LNCAP (cell line): ENCODE results near the gene SKI.

ENCODE experiments used
- TF ChIP-seq, protein P1 (sequence below): fragments of 450-650 bp; IDR thresholded peaks from 2 replicates; pipeline ENCODE4 v1.5.1; 2017; ENCODE audit warnings: mild to moderate bottlenecking

The SKI gene

GRCh38 chr1:2306151-2306978, 78.2 kb downstream of the SKI start:
- TF ChIP-seq, protein P1, sequence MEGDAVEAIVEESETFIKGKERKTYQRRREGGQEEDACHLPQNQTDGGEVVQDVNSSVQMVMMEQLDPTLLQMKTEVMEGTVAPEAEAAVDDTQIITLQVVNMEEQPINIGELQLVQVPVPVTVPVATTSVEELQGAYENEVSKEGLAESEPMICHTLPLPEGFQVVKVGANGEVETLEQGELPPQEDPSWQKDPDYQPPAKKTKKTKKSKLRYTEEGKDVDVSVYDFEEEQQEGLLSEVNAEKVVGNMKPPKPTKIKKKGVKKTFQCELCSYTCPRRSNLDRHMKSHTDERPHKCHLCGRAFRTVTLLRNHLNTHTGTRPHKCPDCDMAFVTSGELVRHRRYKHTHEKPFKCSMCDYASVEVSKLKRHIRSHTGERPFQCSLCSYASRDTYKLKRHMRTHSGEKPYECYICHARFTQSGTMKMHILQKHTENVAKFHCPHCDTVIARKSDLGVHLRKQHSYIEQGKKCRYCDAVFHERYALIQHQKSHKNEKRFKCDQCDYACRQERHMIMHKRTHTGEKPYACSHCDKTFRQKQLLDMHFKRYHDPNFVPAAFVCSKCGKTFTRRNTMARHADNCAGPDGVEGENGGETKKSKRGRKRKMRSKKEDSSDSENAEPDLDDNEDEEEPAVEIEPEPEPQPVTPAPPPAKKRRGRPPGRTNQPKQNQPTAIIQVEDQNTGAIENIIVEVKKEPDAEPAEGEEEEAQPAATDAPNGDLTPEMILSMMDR, result no peak

- TF ChIP-seq, protein P1, result no peak
Observed at GRCh38 chr1:2307064-2307605, 79.0 kb downstream of the SKI start.

- TF ChIP-seq, protein P1, result no peak
Observed at GRCh38 chr1:2307972-2308371, 79.9 kb downstream of the SKI start.

DNA sequence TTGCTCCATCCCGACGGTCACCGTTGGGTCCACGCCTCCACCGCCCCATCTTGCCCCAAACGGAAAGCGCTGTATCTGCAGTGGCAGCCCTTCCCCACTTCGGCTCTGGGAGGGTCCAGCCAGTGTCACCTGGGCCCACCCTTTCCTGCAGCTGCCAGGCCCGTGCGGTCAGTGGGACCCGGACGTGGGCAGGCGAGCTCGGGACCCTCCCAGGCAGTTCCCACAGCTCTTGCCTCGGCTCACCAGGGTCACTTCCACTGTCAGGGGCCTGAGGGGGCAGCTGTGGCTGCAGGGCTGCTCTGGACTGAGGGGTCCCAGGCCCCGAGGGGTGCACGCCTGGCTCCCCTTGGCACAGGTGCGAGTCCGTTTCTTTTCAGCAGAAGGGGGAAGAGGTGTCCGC, 80.7 kb downstream of the SKI start:
- TF ChIP-seq, protein P1, result no peak

DNA sequence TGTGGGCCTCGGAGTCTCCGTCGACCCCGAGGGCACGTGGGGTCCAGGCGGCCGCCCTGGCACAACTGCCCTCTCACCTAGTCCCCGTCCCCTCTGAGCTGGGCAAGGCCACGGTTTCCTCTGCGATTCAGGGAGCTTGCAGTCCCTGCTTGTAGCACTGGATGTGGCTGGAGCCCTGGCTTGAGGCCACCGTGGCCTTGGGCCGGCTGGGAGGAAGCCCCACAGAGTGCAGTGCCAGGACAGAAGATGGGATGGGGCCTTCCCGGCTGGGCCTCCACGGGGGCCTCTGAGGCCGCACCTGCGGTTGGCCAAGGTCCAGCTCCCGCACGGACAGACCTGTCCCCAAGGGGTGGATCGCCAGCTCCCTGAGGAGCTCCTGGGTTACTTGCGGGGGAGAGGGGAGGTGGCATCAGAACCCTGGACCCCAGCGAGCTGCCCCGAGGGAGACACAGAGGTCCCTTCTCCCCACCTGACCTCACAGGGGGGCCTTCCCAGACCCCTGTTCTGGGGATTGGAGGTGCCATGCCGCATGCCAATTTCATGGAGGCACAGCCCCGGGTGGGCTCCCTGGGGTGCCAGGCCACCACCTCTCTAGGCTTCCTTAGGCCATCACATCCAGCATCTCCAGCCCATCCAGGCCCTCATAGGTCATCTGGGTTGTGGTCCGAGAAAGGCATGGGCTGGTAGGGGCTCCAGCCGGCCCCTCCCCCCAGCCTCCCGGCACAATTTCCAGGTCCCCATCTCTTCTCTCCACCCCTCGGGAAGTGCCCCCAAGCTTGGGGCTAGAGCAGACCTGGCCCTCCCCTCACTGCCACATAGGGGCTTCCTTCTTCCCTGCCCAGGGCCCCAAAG, 82.4 kb downstream of the SKI start:
- TF ChIP-seq, protein P1, result no peak

DNA sequence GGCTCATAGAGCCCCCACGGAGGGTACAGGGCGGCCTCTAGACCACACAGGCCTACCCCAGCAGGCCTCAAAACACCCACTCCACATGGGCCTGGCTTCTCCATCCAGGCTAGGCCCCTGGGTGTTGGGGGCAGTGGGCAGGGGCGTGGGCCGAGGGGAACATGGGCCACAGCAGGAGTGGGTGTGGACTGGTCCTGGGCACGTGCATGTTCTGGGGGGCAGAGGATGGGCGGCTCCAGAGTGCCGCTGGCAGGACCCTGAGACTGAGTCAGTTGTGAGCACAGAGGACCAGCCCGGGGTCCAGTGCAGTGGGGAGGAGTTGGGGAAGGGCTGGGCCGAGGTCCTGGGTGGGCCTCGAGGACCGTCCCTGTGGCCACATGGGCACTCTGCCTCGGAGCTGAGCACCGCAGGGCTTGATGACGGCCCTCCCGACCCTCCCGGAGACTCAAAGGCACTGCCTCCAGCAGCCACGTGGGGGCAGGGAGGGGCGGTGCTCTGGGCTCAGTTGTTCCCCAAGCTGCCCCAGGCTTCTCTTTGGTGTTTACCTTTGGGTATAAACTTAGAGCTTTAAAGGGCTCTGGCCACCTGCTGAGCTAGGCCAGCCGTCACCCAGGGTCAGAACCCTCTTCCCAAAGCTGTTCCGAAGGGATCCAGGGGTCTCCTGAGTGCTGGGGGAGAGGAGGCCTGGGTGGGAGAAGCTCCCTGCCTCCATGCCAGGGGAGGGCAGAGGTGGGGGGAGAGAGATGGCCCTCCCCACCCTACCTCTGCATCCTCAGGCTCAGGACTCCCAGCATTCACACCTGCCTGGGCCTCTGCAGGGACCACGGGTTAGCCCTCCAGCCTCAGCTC, 83.3 kb downstream of the SKI start:
- TF ChIP-seq, protein P1, result peak; percentile 21; the same call in 1 of the 2 replicates

DNA sequence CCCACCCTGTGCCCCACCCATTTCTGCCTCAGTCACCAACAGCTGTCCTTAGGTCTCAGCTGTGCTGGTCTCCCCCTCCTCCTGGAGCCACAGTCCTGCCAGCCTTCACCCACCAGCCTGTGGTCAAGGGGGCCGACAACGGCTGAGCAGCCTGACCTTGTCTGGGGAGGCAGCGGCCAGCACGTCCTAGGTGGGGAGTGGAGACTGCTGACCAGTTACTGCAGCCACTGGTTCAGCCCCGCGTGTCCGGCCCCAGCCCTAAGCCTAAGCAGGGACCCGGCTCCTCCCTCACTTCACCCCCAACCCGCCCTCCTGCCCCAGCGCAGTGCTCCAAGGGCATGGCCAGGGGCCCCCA, 84.0 kb downstream of the SKI start:
- TF ChIP-seq, protein P1, result no peak
